HL-60/S4 treated with phorbol 12-myristate 13-acetate at 8.2 ng/mL for 4 days and 3 days (cell line): ENCODE results near the gene GATAD2A.
"Not testable (repeated sequence)": the region's sequence is repeated elsewhere in the genome, so short reads cannot be mapped to it uniquely, and the experiment has no call there.

Experiments used
- in situ Hi-C: fragments of 300-500 bp; cut with MboI; formaldehyde crosslinking; loops from 2 replicates; pipeline ENCODE4 v1.15.0; 2022; ENCODE audit warnings: low sequenced_read_pairs

GATAD2A gene

DNA sequence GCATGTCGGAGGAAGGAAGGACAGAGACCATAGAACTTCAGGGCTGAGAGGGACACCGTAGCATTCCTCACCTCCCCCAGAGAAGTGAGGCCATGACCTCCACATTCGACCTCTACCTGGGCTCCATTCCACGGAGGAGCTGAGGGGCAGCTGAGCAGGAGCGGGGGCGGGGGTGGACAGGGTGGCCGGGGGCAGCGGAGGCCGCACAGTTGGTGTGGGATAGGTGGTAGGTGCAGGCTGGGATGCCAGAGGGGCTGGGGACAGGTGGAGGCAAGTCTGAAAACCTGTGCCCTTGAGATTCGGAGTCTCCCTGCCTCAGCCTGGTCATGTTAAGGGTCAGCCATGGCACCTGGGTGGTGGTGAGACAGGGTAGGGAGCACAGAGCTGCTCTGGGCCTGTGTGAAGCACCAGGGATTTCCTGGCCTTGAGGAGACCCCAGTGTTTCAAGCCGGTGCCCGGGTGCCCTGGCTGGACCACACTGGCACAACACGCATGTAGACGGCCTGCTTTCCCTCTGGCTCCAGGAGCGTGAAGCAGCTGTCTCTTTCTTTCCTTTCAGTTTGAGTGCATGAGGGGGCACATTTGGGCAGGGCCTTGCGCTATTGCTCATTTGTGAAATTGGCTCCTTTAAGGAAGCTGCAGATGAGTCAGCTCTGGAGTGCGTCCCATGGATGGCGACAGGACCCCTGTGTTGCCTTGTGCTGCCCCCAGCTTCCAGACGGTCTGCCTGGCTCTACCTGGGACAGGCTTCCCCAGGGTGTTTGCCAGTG lies 58.1 kb downstream of the GATAD2A start:
- in situ Hi-C loops = no loop called here

DNA sequence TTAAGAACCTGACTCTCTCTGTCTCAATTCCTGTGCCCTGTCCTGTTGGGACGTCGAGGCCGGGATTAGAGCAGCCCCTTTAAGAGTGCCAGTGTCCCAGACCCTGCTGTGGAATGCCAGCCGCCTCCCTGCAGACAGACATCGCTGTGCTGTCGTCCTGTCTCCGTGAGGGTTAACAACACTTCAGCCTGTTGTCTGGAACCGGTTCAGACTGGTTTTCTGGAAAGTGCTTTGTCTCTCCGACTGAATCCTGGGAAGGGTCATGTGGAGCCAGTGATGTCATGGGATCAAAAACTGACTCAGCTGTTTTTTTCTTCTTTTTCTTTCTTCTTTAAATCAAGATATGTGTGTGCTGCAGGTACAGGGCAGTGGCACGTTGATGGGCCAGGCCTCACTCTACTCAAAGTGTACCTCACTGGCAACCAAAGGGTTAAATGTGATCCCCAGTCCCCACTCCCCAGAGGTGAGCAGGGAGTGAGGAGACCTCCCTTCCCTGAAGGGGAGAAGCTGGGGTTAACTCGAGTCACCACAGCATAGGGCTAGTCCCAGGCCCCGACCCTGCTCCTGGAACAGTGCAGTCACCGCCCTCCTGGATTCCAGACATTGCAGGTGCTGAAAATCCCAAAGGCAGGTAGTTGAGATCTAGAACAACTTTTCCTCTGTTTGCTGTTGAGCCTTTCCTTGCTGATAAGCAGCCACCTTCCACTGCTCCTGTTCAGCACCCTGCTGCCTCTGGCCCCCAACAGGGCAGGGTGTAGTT lies 59.0 kb downstream of the GATAD2A start:
- in situ Hi-C loops = no loop called here

DNA sequence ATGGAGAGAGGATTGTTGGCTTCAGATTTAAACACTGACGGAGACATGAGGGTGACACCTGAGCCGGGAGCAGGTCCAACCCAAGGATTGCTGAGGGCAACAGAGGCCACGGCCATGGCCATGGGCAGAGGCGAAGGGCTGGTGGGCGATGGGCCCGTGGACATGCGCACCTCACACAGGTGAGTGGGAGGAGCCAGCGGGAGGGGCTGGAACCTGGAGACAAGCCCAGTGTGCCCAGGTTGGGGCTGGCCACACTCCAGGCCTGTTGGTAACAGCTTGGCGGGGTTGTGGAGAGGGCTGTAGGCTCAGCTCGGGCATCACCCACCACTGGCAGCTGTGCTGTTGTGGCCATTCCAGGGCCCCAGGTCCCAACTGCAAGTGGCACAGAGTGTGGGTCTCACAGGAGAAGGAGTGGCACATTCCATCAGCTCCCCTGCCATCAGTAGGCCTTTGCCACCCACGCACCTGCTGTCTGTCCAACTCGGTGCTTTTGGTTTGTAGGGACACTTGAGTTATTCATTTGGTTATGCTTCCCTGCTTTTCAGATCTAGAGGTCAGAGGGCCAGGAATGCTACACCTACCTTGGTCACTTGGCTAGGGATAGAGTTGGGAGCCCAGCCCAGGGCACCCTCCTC lies 60.1 kb downstream of the GATAD2A start:
- in situ Hi-C loops = no loop called here

DNA sequence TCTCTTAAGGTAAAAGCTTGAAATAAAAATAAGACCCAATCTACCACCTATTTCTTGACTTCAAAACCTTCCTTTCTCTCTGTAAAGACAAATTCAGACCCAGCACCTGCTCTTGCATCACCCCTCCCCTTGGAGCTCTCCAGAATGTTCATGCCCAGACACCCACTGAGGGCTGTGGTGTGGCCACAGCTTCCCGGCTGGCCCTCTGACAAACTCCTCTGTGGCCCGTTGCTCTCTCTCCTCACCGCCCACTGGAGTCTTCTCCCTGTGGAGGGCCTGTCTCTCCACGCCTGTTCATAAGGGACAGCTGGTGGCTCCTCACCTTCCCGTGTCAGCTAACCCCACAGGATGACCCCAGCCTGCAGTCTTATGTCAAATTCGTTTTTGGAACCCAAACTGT lies 60.7 kb downstream of the GATAD2A start:
- in situ Hi-C loops = no loop called here

DNA sequence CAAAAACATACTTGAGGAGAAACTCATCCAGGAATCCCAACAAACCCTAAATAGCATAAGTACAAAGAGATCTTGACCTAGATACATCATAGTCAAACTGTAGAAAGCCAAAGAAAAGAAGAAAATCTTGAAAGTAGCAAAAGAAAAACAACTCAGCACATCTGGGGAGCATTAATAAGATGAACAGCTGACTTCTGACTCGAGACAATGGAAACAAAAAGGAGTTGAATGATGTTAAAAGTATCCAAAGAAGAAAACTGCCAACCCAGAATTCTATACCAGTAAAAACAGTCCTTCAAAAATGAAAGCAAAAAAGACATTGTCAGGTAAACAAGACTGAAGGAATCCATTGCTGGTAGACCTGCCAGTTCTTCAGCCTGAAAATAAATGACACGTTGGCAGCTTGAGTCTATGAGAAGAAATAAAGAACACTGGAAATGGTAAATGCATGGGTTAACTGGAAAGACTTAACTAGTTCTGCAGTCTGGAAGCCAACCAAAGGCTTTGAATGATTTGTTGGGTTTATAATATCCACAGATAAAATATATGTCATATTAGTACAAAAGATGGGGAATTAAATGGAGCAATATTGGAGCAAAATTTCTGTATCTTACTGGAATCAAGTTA lies 63.1 kb downstream of the GATAD2A start:
- in situ Hi-C loops = no loop called here

DNA sequence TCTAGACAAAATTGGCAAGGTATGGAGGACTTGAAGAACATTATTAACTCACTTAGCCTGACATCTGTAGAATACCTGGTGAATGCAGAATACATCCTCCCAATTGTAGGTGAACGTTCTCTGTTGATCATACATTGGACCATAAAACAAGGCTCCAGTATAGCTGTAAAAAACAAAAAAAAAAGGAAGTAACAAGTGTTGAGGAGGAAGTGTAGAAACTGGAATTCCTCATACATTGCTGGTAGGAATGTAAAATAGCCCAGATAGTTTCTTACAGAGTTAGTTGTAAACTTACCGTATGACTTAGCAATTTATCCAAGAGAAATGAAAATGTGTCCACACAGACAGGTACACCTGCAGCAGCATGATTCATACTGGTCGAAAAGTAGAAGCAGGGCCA lies 65.1 kb downstream of the GATAD2A start:
- in situ Hi-C loops = no loop called here

DNA sequence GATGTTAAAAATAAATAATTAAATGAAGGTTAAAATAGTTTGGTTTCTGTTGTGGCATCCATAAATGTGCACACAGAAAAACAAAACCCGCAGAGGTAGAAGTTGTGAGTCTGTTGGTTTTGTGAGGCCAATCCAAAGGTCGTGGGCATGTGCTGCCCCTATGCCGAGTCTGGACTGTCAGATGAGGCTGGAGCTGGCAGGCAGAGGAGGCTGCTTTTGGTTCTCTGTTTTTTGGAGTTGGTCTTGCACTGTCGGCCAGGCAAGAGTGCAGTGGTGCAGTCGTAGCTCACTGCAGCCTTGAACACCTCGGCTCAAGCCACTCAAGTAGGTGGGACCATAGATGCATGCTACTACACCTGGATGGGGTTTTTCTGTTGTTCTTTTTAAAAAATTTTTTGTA lies 66.2 kb downstream of the GATAD2A start:
- in situ Hi-C loops = no loop called here

DNA sequence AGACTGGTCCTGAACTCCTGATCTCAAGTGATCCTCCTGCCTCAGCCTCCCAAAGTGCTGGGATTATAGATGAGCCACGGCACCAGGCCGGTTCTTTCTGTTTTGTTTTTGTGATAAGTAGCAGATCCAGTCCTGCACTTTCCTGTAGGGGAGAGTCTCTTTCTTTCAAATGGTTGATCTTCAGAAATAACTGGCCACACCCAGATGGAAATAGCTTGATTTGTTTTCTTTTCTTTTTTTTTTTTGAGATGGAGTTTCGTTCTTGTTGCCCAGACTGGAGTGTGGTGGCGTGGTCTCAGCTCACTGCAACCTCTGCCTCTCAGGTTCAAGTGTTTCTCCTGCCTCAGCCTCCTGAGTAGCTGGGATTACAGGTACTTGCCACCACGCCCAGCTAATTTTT lies 66.6 kb downstream of the GATAD2A start:
- in situ Hi-C loops = not testable (repeated sequence)

DNA sequence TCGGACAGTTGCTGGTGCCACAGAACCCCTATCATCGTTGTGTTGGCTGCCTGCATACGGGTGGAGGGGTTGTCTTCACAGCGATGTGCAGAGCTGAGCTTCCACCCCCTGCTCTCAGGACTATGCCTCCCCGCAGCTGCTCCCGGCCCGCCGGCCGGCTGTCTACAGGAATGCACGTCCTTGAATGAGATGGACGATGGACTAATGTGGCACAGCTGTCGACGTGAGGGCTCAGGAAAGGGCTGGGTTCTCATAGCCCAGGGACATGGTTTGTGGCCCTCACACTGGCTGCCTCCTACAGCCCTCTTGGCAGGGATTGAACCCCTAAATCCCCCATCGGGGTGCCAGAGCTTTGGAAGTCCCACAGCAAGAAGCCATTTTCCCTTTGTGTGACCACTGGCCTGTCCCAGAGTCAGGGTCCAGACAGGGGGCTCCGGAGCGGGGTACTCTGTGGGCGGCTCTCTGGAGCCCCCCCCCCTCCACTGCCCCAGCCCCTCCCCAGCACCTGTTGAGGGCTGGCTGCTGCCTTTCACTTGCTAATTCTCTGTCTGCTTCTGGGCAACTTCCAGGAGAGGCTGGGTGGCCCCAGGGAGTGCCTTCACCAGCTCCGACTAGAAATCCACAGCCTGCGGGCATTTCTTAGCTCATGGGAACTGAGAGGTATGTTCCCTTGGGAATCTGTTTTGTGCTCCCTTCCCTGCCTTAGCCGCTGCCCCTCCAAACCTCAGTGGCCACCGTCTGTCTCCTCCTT lies 69.7 kb downstream of the GATAD2A start:
- in situ Hi-C loops = no loop called here

DNA sequence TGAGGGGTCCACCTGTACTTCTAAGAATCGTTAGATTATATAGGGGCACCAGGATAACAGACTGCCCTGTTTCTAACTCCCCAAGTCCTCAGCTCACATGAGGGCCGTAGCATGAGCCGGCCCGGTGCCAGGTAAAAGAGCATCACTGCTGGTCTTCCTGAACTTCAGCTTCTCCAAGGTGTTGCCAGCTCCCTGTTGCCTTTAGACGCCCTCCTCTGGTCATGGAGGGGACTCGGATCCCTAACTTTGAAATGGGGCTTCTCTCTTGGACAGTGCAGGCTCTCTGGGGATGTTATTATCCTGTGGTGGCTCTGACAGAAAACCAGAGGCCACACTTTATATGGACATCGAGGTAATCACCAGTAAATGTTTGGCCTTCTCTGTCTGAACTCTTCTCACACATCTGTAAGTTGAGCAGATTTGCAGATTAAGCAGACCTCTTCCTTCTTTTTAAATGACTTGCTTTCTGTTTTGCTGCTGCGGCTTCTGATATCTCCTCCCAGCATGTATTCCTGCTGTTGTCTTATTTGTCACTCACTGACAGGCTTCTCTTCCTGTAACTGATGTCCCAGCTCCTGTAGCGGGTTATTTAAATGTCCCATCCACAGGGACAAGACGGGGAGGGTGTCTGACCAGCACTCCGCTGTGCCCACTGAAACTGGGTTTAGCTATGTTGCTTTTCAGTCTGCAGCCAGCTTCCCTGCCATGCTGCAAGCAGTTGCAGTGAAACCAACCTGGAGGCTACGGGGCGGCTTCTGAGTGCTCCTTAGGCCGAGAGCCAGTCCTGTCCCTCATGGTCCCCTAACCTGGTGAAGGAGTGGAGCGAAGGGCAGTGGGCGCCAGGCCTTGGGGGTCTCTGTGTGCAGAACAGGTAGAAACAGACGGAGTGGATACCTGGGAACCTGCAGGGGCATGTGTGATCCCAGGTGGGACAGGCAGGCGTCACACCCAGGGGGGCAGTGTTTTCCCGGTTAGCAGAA lies 70.7 kb downstream of the GATAD2A start:
- in situ Hi-C loops = no loop called here

DNA sequence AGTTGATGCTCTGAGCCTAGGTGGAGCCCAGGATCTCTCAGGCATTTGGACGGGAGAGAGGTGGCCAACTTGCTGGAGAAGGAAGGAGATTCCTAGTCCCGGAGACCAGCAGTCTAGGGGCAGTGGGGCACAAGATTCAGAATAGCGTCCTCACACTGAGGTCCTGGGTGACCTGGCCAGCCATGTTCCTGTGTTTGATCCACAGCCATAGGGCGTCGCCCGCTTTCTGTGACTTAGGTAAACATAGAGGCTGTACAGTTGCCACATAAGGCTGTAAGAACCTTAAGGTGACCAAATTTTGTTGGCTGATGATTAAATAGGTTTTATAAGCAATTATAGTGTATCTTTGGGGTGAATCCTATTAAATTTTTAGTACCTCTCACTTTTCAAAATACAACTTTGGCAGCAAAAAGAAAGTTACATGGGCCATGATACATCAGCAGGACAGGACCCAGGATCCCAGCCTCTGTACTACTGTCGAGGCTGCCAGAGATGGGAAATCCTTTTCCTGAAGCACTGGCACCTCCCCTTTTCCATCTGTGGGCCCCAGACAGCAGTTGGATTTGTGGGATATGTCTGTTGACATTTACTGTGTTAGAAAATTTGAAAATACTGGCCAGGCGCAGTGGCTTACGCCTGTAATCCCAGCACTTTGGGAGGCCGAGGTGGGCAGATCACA lies 72.4 kb downstream of the GATAD2A start:
- in situ Hi-C loops = no loop called here

DNA sequence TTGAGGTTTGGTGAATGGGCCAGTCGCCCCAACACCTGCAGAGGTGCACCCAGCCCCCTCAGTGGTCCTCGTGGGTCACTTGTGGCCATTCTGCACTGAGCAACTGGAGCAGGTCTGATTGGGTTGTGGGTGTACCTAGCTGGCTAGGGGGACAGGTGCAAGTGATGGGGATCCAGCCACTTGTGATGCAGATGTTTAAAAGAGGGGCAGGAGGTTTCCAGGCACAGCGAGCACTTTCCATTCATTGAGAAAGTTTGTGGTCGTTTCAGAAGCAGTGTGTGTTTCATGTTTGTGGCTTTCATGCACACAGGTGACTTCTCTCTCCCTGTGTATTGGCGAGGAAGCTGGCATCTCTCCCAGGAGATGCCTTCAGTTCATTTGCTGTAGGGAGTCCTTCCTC lies 75.2 kb downstream of the GATAD2A start:
- in situ Hi-C loops = no loop called here

DNA sequence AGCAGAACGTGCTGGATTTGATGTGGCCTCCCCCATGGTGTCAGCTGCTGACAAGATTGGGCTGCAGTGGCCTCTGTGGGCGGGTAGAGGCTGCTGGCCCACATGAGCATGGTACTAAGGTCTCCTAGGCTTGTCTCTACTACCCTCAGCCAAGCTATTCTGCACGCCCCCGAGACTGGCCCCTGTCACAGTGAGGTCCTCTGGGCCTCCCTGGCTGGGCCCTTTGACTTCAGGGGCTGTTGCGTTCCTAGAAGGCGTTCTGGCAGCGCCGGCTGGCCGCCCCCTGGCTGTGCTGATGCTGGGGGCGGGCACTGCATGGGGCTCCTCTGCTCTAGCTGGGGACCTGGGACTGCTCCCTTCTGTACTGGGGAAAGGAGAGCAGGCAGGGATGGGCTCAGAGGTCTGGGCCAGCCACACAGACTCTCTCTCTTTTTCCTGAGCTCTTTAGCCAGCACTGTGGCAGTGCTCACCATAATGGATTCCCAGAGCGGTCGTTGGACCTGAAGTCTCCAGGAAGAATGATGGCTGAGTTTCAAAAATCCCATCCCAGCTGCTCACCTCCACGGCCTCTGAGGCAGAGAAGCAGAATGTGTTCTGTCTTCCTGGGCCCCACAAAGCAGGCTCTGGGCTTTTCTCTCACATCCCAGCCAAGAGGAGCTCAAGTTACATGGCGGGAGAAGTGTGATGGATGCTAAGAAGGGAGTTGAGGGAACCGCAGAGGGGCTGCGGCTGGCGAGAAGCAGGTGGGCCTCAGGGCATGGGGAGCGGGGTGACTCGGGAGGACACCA lies 77.5 kb downstream of the GATAD2A start:
- in situ Hi-C loops = no loop called here

DNA sequence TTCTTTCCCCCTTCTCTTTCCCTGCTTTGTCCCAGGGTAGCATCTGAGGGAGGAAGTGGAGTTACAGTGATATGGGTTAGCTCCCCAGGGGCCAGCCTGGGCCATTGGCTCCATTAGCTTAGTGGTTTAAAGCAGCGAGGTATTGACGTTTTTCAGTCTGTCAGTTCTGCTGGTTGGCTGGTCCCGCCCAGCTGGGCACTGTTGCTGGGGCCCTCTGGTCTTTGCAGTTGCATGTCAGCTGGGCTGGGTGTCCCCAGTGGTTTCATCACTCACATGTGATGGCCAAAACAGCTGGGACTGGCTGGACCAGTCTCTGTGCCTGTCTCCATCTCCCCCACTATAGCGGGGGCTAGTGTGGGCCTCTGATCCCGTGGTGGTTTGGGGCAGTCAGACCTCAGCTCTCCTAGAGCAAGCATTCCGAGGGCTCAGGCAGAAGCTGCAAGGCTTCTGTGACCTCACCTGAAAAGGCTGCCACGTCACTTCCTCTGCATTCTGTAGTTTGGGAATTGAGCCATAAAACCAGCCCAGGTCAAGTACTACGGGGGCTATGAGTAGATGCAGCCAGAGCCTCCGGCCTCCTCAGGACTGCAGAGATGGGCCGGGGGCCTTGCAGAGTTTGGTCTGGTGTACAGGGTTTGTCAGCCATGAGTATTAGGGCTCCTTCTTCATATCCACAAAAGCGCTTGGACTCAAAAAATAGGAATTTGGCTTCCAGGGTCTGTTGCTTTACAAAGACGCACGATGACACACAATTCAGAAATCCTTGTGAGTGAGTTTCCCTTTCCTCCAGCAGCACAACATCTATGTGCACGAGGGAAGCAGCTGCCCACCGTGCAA lies 79.9 kb downstream of the GATAD2A start:
- in situ Hi-C loops = no loop called here

DNA sequence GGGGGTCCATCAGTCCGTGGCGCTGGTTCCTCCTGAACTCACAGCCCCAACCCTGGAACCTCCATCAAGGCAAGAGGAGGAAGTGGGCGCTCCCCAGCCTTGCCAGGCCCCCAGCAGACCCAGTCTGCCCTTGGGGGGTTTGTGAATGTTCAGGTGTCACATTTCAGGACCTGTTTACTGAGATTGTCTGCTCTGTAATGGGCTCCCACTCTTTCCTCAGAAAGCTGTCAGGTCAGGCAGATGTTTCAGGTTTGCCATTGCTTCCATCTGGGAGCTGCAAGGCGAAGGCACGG lies 80.5 kb downstream of the GATAD2A start:
- in situ Hi-C loops = no loop called here

DNA sequence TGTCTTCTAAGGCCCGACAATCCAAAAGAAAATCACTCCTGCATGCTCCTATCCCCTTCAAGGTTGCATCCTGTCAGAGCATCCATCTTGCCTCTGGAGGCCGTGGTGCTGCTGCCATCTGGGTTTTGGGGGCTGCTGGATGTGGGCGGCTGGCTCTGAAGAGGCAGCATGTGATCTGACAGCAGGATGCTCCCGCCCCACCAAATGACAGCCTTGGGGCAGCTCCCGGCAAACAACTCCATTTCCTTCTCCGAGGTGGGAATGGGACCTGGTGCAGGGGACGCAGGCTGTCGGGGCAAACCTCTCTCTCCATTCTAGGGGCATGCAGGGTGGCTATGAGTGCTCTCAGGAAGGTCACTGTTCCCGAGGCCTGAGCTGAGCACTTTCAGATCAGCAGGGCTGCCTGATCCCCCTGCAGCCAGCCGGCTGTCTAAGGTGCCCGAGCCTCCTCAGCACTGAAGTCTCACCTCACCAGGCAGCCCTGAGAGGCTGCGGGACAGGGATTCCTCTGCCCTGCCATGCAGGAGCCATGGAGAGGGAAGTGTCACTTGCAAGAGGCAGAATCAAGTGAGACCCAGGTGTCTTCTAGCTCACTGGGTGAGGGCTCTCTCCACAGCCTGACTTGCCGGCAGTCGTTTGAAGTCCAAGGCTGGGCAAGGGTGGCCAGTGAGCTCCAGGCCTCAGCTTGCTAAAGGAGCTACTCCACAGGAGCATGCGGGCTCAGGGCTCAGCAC lies 81.0 kb downstream of the GATAD2A start:
- in situ Hi-C loops = no loop called here
